Measurements from ENCODE around the gene LPCAT2. TPM values are rescaled to one million over a fixed set of nuclear protein-coding genes. Genes with fewer than 3 reads are reported as not detected.

The LPCAT2 gene
- polyA plus RNA-seq, 3 donors: 28.5 to 49.7 (median 47.1) TPM

DNA sequence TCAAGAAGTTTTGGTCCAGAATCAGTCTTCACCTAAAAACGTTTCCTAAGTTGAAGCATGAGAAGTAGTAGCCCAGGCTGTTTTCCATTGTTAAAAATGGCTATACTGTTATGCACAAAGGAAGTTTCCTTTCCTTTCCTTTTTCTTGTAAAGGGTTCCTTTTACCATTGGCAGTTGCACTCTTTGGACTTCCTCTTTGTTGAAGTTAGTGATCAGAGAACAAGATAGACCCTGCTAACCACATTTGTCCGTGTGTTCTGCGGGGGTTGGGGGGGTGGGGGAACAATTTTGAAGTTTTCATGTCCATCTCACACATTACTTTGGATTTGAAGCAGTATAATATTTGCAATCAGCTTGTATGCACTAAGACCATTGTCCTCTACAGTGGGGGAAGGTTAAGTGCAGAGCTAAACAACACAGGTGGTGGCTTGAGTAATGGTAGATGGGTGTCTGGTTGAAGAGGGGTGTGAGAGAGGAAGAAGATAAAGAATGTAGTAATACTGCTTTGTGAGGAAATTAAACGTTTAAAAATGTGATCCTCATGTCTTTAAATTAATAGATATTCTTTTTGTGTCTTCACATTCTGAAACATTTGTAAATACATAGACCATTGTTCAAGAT, 1.4 kb downstream of the LPCAT2 start:
- H3K4me3 ChIP-seq (replicated peaks in 1 of 3; ENCODE audit: low read depth in 2 of 3, low read length in 3 of 3): peak overlapping the region; percentile 75 to 93 (median 83)
- DNase-seq: peak in 2 of 3 donors; percentile 41 to 62

DNA sequence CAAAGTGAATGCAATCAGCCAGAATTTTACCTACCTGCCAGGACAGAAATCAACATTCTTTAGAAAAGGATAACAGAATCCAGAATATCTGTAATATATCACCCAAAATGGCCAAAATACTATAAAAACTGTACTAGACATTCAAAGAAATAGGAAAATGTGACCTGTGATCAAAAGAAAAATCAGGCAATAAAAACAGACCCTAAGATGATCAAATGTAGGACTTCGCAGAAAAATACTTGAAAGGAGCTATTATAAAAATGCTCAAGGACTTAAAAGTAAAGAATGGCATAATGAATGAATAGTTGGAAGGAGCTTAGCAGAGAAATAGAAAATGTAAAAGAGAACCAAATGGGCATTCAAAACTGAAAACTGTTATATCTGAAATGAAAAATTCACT, 4.1 kb downstream of the LPCAT2 start:
- WGBS (ENCODE audit: insufficient coverage): no CpG with 5 or more reads among the region's 1 CpG
- H3K4me2 ChIP-seq (replicated peaks; ENCODE audit: extremely low read depth, low read length, poor library complexity, severe bottlenecking): no peak overlapping the region
- peaks cover 26% of the 10 kb centered on the region for H3K4me1 Mint-ChIP-seq
- H3K9ac ChIP-seq (ENCODE audit: insufficient read depth, low read length, poor library complexity, severe bottlenecking): no peak overlapping the region
- peaks cover 9 to 18% of the 10 kb centered on the region in 2 donors for H3K9me3 ChIP-seq (replicated peaks in 1 of 2; ENCODE audit: control insufficient read depth in 1 of 2, insufficient read depth in 1 of 2, low read length in 2 of 2)
- intact Hi-C loops (cut with micrococcal nuclease): no loop called here
- peaks cover 6 to 20% of the 10 kb centered on the region in 2 donors for H3K36me3 ChIP-seq (replicated peaks in 1 of 2; ENCODE audit: control insufficient read depth in 1 of 2, insufficient read depth in 2 of 2, low read length in 2 of 2)
- H3K27me3 Mint-ChIP-seq (ENCODE audit: low read depth in 3 of 3): peaks cover 0 to 2% (median 1%) of the 10 kb centered on the region in 3 donors
- H3K27ac ChIP-seq (ENCODE audit: low read depth in 1 of 2, low read length in 2 of 2): no peak overlapping the region
- H3K4me1 ChIP-seq (ENCODE audit: control insufficient read depth in 1 of 2, insufficient read depth in 2 of 2, low read length in 2 of 2): peaks cover 16 to 27% of the 10 kb centered on the region in 2 donors
- no peak for TF ChIP-seq CTCF (IDR thresholded peaks at IDR 0.05)
- H3K27ac Mint-ChIP-seq: no peak overlapping the region
- no peak overlapping the region for H2AFZ ChIP-seq (ENCODE audit: insufficient read depth, low read depth, low read length, poor library complexity, severe bottlenecking)
- no peak overlapping the region for H3K4me3 ChIP-seq (replicated peaks in 1 of 3; ENCODE audit: low read depth in 2 of 3, low read length in 3 of 3)
- no peaks in the 10 kb centered on the region for H3K27me3 ChIP-seq (ENCODE audit: control insufficient read depth in 2 of 2, insufficient read depth in 2 of 2, low read length in 2 of 2)
- DNase-seq: no peak
- peaks cover 75% of the 10 kb centered on the region for H3K79me2 ChIP-seq (ENCODE audit: insufficient read depth, low read length)
- H3K4me3 Mint-ChIP-seq: no peak overlapping the region
- H3K9me3 Mint-ChIP-seq: peaks cover 14 to 35% (median 26%) of the 10 kb centered on the region in 7 donors
- H3K36me3 Mint-ChIP-seq: peaks cover 20 to 38% of the 10 kb centered on the region in 2 donors
- peaks cover 26% of the 10 kb centered on the region for H4K20me1 ChIP-seq (ENCODE audit: insufficient read depth, low read length)

More for the DNA sequence above, 1.4 kb downstream of the LPCAT2 start:
- WGBS (ENCODE audit: insufficient coverage): no CpG with 5 or more reads among the region's 4 CpGs
- H3K4me3 Mint-ChIP-seq: peak overlapping the region; percentile 90 to 96
- H3K36me3 Mint-ChIP-seq: peaks cover 18 to 25% of the 10 kb centered on the region in 2 donors
- intact Hi-C loops (cut with micrococcal nuclease): no loop called here
- Histone ChIP-seq H3K4me2 (replicated peaks; ENCODE audit: extremely low read depth, low read length, poor library complexity, severe bottlenecking) (peak overlapping the region; percentile 97), H3K27me3 (ENCODE audit: control insufficient read depth in 2 of 2, insufficient read depth in 2 of 2, low read length in 2 of 2) (no peaks in the 10 kb centered on the region), H4K20me1 (ENCODE audit: insufficient read depth, low read length) (peaks cover 24% of the 10 kb centered on the region), H3K79me2 (ENCODE audit: insufficient read depth, low read length) (peaks cover 62% of the 10 kb centered on the region), H3K9me3 (replicated peaks in 1 of 2; ENCODE audit: control insufficient read depth in 1 of 2, insufficient read depth in 1 of 2, low read length in 2 of 2) (peaks cover 4 to 18% of the 10 kb centered on the region in 2 donors), H3K4me1 (ENCODE audit: control insufficient read depth in 1 of 2, insufficient read depth in 2 of 2, low read length in 2 of 2) (peaks cover 22 to 34% of the 10 kb centered on the region in 2 donors), H3K27ac (ENCODE audit: low read depth in 1 of 2, low read length in 2 of 2) (peak overlapping the region; percentile 78 to 83), H2AFZ (ENCODE audit: insufficient read depth, low read depth, low read length, poor library complexity, severe bottlenecking) (peak overlapping the region; percentile 89), H3K36me3 (replicated peaks in 1 of 2; ENCODE audit: control insufficient read depth in 1 of 2, insufficient read depth in 2 of 2, low read length in 2 of 2) (peaks cover 6 to 20% of the 10 kb centered on the region in 2 donors), H3K9ac (ENCODE audit: insufficient read depth, low read length, poor library complexity, severe bottlenecking) (peak overlapping the region; percentile 89)
- H3K4me1 Mint-ChIP-seq: peaks cover 38% of the 10 kb centered on the region
- H3K9me3 Mint-ChIP-seq: peaks cover 12 to 24% (median 19%) of the 10 kb centered on the region in 7 donors
- peak overlapping the region; percentile 85 to 93 (median 88) for H3K27ac Mint-ChIP-seq
- H3K27me3 Mint-ChIP-seq (ENCODE audit: low read depth in 3 of 3): peaks cover 0 to 2% (median 1%) of the 10 kb centered on the region in 3 donors
- no peak for TF ChIP-seq CTCF (IDR thresholded peaks at IDR 0.05)
